OCI-LY1 (cell line): ENCODE measurements around the gene TRPC4.

Source experiments
- EZH2 ChIP-seq: fragments of 200-600 bp; sonication (generic), shearing (Covaris generic); IDR thresholded peaks from 2 replicates; pipeline ENCODE4 v1.8.0; 2017; ENCODE audit warnings: borderline replicate concordance, mixed run types, mild to moderate bottlenecking, antibody characterized with exemption, low read length, moderate library complexity, mixed read lengths
- TF ChIP-seq, protein P1 (sequence below): fragments of 200-600 bp; sonication (generic), shearing (Covaris generic); IDR thresholded peaks from 2 replicates; pipeline ENCODE4 v1.5.1; 2017; ENCODE audit warnings: mild to moderate bottlenecking, antibody characterized with exemption, low read length, moderate library complexity, mixed read lengths

- TF ChIP-seq, protein P1, sequence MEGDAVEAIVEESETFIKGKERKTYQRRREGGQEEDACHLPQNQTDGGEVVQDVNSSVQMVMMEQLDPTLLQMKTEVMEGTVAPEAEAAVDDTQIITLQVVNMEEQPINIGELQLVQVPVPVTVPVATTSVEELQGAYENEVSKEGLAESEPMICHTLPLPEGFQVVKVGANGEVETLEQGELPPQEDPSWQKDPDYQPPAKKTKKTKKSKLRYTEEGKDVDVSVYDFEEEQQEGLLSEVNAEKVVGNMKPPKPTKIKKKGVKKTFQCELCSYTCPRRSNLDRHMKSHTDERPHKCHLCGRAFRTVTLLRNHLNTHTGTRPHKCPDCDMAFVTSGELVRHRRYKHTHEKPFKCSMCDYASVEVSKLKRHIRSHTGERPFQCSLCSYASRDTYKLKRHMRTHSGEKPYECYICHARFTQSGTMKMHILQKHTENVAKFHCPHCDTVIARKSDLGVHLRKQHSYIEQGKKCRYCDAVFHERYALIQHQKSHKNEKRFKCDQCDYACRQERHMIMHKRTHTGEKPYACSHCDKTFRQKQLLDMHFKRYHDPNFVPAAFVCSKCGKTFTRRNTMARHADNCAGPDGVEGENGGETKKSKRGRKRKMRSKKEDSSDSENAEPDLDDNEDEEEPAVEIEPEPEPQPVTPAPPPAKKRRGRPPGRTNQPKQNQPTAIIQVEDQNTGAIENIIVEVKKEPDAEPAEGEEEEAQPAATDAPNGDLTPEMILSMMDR = no peak
- TF ChIP-seq EZH2 = no peak
Measured at GRCh38 chr13:37893321-37893720, 23.7 kb upstream of the TRPC4 start.
